Measurements from ENCODE around the gene PGM1. TPM values are rescaled to one million over a fixed set of nuclear protein-coding genes. Genes with fewer than 3 reads are reported as not detected.

PGM1 gene
- total RNA-seq (2014; rRNA removed; shearing (Covaris generic)): 118 and 128 TPM in 2 replicates
- 118 and 123 TPM in 2 replicates for polyA plus RNA-seq (2016; fragmentation: Nextera tagmentation; extraction: Ambion mirVana)

DNA sequence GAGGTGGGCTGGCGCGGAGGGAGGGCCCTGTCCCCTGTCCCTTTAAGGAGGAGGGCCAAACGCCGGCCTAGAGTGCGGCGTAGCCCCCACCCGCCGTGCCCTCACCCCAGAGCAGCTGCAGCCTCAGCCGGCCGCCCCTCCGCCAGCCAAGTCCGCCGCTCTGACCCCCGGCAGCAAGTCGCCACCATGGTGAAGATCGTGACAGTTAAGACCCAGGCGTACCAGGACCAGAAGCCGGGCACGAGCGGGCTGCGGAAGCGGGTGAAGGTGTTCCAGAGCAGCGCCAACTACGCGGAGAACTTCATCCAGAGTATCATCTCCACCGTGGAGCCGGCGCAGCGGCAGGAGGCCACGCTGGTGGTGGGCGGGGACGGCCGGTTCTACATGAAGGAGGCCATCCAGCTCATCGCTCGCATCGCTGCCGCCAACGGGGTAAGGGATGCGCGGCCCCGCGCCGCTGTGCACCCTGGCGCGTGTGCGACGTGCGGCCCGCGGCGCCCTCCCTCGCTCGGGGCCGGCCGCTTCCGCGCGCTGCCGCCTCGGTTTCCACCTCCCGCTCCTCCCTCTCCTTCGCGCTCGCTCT lies at the start of gene PGM1:
Gene PGM1 (plus strand): TSS at position 109 of the 583 bp plus-strand sequence. CDS start 78 bp downstream, at position 187.
- no peaks in the 10 kb centered on the region for H3K9me2 ChIP-seq (ENCODE audit: insufficient read depth)
- TF ChIP-seq EZH2phosphoT487 (IDR thresholded peaks at IDR 0.05; ENCODE audit: insufficient read depth, low read depth) (no peak), EZH2 (IDR thresholded peaks at IDR 0.05; ENCODE audit: insufficient read depth, poor library complexity, severe bottlenecking) (no peak)
- WGBS, 2 experiments (ENCODE audit: low coverage in 1 of 2, low lambda C conversion rate in 2 of 2, missing lambda C conversion rate in 2 of 2): 0 to 2% methylated on average over 37 to 40 of the region's 64 CpGs
- H3K27me3 ChIP-seq (replicated peaks; ENCODE audit: insufficient read depth): no peaks in the 10 kb centered on the region
- H3K9ac ChIP-seq: peak within 1 kb of the TSS; percentile 91
- peak within 1 kb of the TSS; percentile 89 for H2AFZ ChIP-seq
- peak within 1 kb of the TSS; percentile 84 for H3K27ac ChIP-seq
- in situ Hi-C loops (cut with MboI): no loop called here
- H3K4me1 ChIP-seq (ENCODE audit: insufficient read depth): peaks cover 7% of the 10 kb centered on the region; the same call in 1 of the 2 replicates
- no peaks in the 10 kb centered on the region for H3K9me3 ChIP-seq (ENCODE audit: low read depth)
- peaks cover 46% of the 10 kb centered on the region for H3K79me2 ChIP-seq (ENCODE audit: insufficient read depth)
- peak within 1 kb of the TSS; percentile 89 for H3K4me2 ChIP-seq (ENCODE audit: unreplicated experiment)
- DNase-seq: peak; percentile 94
- 0 out of 2 replicates have a peak, but pooled peaks cover 4% of the 10 kb centered on the region for H4K20me1 ChIP-seq (ENCODE audit: insufficient read depth)
- peak within 1 kb of the TSS; percentile 82 for H3K4me3 ChIP-seq
- no peaks in the 10 kb centered on the region; the same call in 1 of the 2 replicates for H3F3A ChIP-seq (ENCODE audit: insufficient read depth)
- H3K36me3 ChIP-seq (ENCODE audit: low read depth): no peaks in the 10 kb centered on the region

DNA sequence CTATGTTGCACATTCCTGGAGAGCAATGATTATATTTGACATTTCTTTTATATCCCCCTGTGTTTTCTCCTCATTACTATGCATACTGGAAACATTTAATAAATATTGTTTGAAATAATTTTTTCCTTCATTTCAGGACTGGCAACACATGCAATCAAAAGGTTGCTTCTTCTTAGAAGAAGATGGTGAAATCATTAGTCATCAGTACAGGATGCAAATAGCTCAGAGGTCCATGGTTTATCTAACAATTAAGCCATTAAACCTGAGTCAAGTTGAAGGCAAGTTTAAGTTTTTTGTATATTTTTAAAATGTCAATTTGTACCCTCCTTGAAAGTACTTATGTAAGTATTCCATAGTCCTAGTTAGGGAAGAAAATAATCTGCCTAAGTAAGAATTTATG lies 47.4 kb upstream of the PGM1 start:
- H3K36me3 ChIP-seq (ENCODE audit: low read depth): peaks cover 5% of the 10 kb centered on the region; the same call in 1 of the 2 replicates
- H3K4me3 ChIP-seq: no peak overlapping the region
- 0 out of 2 replicates have a peak, but pooled peaks cover 5% of the 10 kb centered on the region for H3F3A ChIP-seq (ENCODE audit: insufficient read depth)
- no peak overlapping the region for H3K27ac ChIP-seq
- peaks cover 7% of the 10 kb centered on the region; the same call in 1 of the 2 replicates for H3K4me1 ChIP-seq (ENCODE audit: insufficient read depth)
- no peaks in the 10 kb centered on the region for H3K9me2 ChIP-seq (ENCODE audit: insufficient read depth)
- TF ChIP-seq EZH2phosphoT487 (IDR thresholded peaks at IDR 0.05; ENCODE audit: insufficient read depth, low read depth) (no peak), EZH2 (IDR thresholded peaks at IDR 0.05; ENCODE audit: insufficient read depth, poor library complexity, severe bottlenecking) (no peak)
- no peak overlapping the region for H2AFZ ChIP-seq
- H3K79me2 ChIP-seq (ENCODE audit: insufficient read depth): no peaks in the 10 kb centered on the region
- no peaks in the 10 kb centered on the region for H3K27me3 ChIP-seq (replicated peaks; ENCODE audit: insufficient read depth)
- H3K9me3 ChIP-seq (ENCODE audit: low read depth): no peaks in the 10 kb centered on the region
- no peak overlapping the region for H3K9ac ChIP-seq
- peak; percentile 64 for DNase-seq
- in situ Hi-C loops (cut with MboI): no loop called here
- H4K20me1 ChIP-seq (ENCODE audit: insufficient read depth): no peaks in the 10 kb centered on the region
- H3K4me2 ChIP-seq (ENCODE audit: unreplicated experiment): peak overlapping the region; percentile 8

DNA sequence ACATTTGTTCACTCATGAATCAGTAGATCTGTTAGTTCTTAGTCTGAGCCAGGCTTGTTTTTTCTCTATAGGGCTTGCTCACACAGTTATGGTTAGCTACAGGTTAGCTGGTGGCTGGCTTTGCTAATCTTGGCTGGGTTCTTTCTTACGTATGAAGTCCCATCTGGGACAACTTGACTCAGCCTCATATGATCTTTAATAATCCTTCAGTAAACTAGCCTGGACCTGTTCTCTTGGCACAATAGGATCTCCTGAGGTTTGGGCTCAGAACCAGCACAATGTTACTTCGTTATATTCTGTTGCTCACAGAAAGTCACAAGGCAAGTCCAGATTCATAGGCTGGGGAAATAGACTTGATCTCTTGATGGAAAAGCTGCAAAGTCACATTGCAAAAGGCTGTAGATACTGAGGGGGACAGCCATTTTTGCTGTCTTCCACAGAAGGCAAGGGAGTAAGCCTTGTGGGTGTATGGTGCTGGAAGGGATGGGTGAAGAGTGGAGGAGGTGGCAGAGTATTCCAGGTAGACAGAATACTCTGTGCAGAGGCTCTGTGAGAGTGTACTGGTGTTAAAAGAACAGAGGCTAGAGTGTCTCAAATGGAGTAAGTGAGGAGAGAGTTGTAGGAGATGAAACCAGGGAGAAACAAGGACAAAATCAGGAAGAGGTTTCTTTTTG lies 45.5 kb upstream of the PGM1 start:
- Histone ChIP-seq H3K36me3 (ENCODE audit: low read depth) (peaks cover 5% of the 10 kb centered on the region; the same call in 1 of the 2 replicates), H3F3A (ENCODE audit: insufficient read depth) (0 out of 2 replicates have a peak, but pooled peaks cover 5% of the 10 kb centered on the region), H3K27ac (no peak overlapping the region), H3K9me2 (ENCODE audit: insufficient read depth) (no peaks in the 10 kb centered on the region), H4K20me1 (ENCODE audit: insufficient read depth) (no peaks in the 10 kb centered on the region), H3K27me3 (replicated peaks; ENCODE audit: insufficient read depth) (no peaks in the 10 kb centered on the region), H3K9ac (no peak overlapping the region), H2AFZ (no peak overlapping the region), H3K9me3 (ENCODE audit: low read depth) (no peaks in the 10 kb centered on the region), H3K4me3 (no peak overlapping the region), H3K4me2 (ENCODE audit: unreplicated experiment) (no peak overlapping the region), H3K4me1 (ENCODE audit: insufficient read depth) (peaks cover 7% of the 10 kb centered on the region; the same call in 1 of the 2 replicates), H3K79me2 (ENCODE audit: insufficient read depth) (no peaks in the 10 kb centered on the region)
- in situ Hi-C loops (cut with MboI): no loop called here
- 86 to 88% methylated on average over 2 of the region's 2 CpGs for WGBS, 2 experiments (ENCODE audit: low coverage in 1 of 2, low lambda C conversion rate in 2 of 2, missing lambda C conversion rate in 2 of 2)
- TF ChIP-seq EZH2 (IDR thresholded peaks at IDR 0.05; ENCODE audit: insufficient read depth, poor library complexity, severe bottlenecking): no peak
- peak; percentile 36 for DNase-seq

DNA sequence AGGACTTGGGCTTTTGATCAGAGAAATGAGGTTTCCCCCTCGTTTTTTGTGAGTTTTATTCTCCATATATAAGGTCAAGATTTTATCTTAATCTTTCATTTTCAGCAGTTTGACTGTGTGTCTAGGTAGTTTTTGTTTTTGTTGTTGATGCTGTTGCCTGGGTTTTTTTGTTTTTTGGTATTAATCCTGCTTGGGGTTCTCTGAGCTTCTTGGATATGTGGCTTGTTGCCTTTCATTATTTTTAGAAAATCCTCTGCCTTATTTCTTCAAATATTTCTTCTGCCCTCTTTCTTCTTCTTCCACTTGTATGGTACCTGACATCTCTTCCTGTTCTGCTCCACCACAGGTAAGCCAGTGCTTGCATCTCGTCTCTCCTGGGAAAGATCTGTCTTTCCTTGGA lies 44.9 kb upstream of the PGM1 start:
- in situ Hi-C loops (cut with MboI): no loop called here
- H3K4me3 ChIP-seq: no peak overlapping the region
- no peaks in the 10 kb centered on the region for H3K9me2 ChIP-seq (ENCODE audit: insufficient read depth)
- no peaks in the 10 kb centered on the region for H3K27me3 ChIP-seq (replicated peaks; ENCODE audit: insufficient read depth)
- H4K20me1 ChIP-seq (ENCODE audit: insufficient read depth): no peaks in the 10 kb centered on the region
- no peak overlapping the region for H3K4me2 ChIP-seq (ENCODE audit: unreplicated experiment)
- WGBS, 2 experiments (ENCODE audit: low coverage in 1 of 2, low lambda C conversion rate in 2 of 2, missing lambda C conversion rate in 2 of 2): 78 to 85% methylated on average over 2 of the region's 2 CpGs
- H3K79me2 ChIP-seq (ENCODE audit: insufficient read depth): no peaks in the 10 kb centered on the region
- no peaks in the 10 kb centered on the region for H3K9me3 ChIP-seq (ENCODE audit: low read depth)
- H3K4me1 ChIP-seq (ENCODE audit: insufficient read depth): peaks cover 7% of the 10 kb centered on the region; the same call in 1 of the 2 replicates
- H2AFZ ChIP-seq: no peak overlapping the region
- 0 out of 2 replicates have a peak, but pooled peaks cover 5% of the 10 kb centered on the region for H3F3A ChIP-seq (ENCODE audit: insufficient read depth)
- H3K36me3 ChIP-seq (ENCODE audit: low read depth): no peaks in the 10 kb centered on the region
- DNase-seq: no peak
- TF ChIP-seq EZH2 (IDR thresholded peaks at IDR 0.05; ENCODE audit: insufficient read depth, poor library complexity, severe bottlenecking): no peak
- TF ChIP-seq EZH2phosphoT487 (IDR thresholded peaks at IDR 0.05; ENCODE audit: insufficient read depth, low read depth): no peak
- H3K27ac ChIP-seq: no peak overlapping the region
- H3K9ac ChIP-seq: no peak overlapping the region
